Gastrocnemius medialis (tissue), 4 donors: ENCODE measurements around the gene IBSP. TPM values are rescaled to one million over a fixed set of nuclear protein-coding genes. Genes with fewer than 3 reads are reported as not detected.

Experiments used
- ATAC-seq, 2 donors: fragments of 150-250 bp; one replicate each; pipeline ENCODE4 v1.9.1; 2016
- DNase-seq, 2 donors: peaks; one replicate each; pipeline ENCODE4 v3.0.0-alpha.2; 2019
- H3K27ac ChIP-seq, 4 donors: fragments of 200-600 bp; sonication (generic); 1 replicate in 1 of 4; 2 replicates in 3 of 4; pipeline ENCODE4 v1.5.1; 2016 to 2018; ENCODE audit warnings: mild to moderate bottlenecking in 2 of 4, moderate library complexity in 1 of 4
- H3K27me3 ChIP-seq, 3 donors: fragments of 200-600 bp; sonication (generic) in 2 of 3; 1 replicate in 1 of 3; 2 replicates in 2 of 3; pipeline versions ENCODE4 v1.5.1 to v1.6.0; 2016 to 2019; ENCODE audit warnings: mild to moderate bottlenecking in 1 of 3, moderate library complexity in 1 of 3
- H3K36me3 ChIP-seq, 2 donors: fragments of 200-600 bp; sonication (generic) in 1 of 2; one replicate each; pipeline ENCODE4 v1.5.1; 2017 to 2018
- H3K4me1 ChIP-seq, 2 donors: fragments of 200-600 bp; sonication (generic) in 1 of 2; one replicate each; pipeline ENCODE4 v1.5.1; 2016 to 2017; ENCODE audit warnings: mild to moderate bottlenecking in 2 of 2
- H3K4me3 ChIP-seq, 4 donors: fragments of 200-600 bp; sonication (generic) in 3 of 4; 1 replicate in 1 of 4; 2 replicates in 3 of 4; pipeline ENCODE4 v1.5.1; 2016 to 2019; ENCODE audit warnings: mild to moderate bottlenecking in 2 of 4
- H3K9me3 ChIP-seq, 3 donors: fragments of 200-600 bp; sonication (generic) in 2 of 3; 1 replicate in 1 of 3; 2 replicates in 2 of 3; pipeline ENCODE4 v1.5.1; 2016 to 2019
- POLR2A ChIP-seq, 2 donors: fragments of 450-650 bp; IDR thresholded peaks; one replicate each; pipeline ENCODE4 v1.6.1; 2017; ENCODE audit warnings: antibody characterized with exemption in 2 of 2, mild to moderate bottlenecking in 2 of 2, moderate library complexity in 2 of 2
- in situ Hi-C, 4 donors: fragments of 200-750 bp; cut with MboI; loops; one replicate each; pipeline versions ENCODE4 v1.15.0 to v1.8.0; 2017; ENCODE audit warnings: low sequenced_read_pairs in 4 of 4
- intact Hi-C: fragments of 100-400 bp; cut with DNase I; formaldehyde crosslinking; loops from one replicate; pipeline ENCODE4 v1.15.1; 2023; ENCODE audit warnings: low total_unique reads
- total RNA-seq, 4 donors: library from RNA; depleted of rRNA; stranded (reverse); fragments of >200 nt; gene quantifications; one replicate each; pipeline versions ENCODE4 v1.1.0 to v1.2.3, GENCODE V29; 2016
- TF ChIP-seq, protein P1 (sequence below), 5 experiments: fragments of 450-650 bp in 3 of 5; fragments of 200-600 bp in 2 of 5; sonication (generic) in 2 of 5; IDR thresholded peaks in 4 of 5; conservative IDR thresholded peaks in 1 of 5; 1 replicate in 4 of 5; 2 replicates in 1 of 5; pipeline ENCODE4 v1.5.1; 2016 to 2019; ENCODE audit warnings: antibody characterized with exemption in 5 of 5, mild to moderate bottlenecking in 3 of 5, moderate library complexity in 3 of 5

IBSP gene
- total RNA-seq, 4 donors from 2014 or later, result not detected

- Histone ChIP-seq H3K27me3 (no peaks in the 10 kb centered on the region), H3K27ac (no peak overlapping the region), H3K4me1 (no peaks in the 10 kb centered on the region), H3K4me3 (no peak overlapping the region), H3K36me3 (no peaks in the 10 kb centered on the region), H3K9me3 (no peaks in the 10 kb centered on the region)
- no peak for DNase-seq
- TF ChIP-seq, protein P1, sequence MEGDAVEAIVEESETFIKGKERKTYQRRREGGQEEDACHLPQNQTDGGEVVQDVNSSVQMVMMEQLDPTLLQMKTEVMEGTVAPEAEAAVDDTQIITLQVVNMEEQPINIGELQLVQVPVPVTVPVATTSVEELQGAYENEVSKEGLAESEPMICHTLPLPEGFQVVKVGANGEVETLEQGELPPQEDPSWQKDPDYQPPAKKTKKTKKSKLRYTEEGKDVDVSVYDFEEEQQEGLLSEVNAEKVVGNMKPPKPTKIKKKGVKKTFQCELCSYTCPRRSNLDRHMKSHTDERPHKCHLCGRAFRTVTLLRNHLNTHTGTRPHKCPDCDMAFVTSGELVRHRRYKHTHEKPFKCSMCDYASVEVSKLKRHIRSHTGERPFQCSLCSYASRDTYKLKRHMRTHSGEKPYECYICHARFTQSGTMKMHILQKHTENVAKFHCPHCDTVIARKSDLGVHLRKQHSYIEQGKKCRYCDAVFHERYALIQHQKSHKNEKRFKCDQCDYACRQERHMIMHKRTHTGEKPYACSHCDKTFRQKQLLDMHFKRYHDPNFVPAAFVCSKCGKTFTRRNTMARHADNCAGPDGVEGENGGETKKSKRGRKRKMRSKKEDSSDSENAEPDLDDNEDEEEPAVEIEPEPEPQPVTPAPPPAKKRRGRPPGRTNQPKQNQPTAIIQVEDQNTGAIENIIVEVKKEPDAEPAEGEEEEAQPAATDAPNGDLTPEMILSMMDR (IDR thresholded peaks at IDR 0.05 in 4 of 5, conservative IDR thresholded peaks at IDR 0.05 in 1 of 5), result no peak
- TF ChIP-seq POLR2A (IDR thresholded peaks at IDR 0.05), result no peak
- in situ Hi-C loops (loop anchor here (5.0 to 25.0 kb wide), 4 partner anchors 118 to 655 kb away; partner anchors contain the start of genes SPP1 (in 2 of the 4) and PYURF (in 1 of the 4)), intact Hi-C loops (no loop called here)
- no peak for ATAC-seq
These were observed 57.5 kb downstream of the IBSP start for GRCh38 chr4:87856816-87857215.

DNA sequence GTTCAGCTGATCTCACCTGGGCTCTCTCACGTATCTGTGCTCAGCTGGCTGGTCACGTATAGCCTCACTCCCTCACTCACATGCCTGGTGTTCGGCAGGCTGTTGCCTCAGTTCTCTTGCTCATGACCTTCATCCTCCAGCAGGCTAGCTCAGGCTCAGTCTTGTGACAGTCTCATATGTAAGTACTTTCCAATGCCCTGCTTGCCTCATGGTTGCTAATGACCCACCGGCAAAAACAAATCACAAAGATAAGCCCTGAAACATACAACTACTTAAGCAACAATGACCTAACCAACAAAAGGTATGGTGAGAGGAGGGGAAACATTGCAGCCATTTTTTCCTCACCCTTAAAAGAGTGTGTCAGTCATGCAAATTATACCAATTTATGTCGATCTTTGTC is 58.4 kb downstream of the IBSP start:
- Histone ChIP-seq H3K27me3 (no peaks in the 10 kb centered on the region), H3K9me3 (no peaks in the 10 kb centered on the region), H3K4me3 (no peak overlapping the region), H3K27ac (no peak overlapping the region), H3K4me1 (no peaks in the 10 kb centered on the region), H3K36me3 (no peaks in the 10 kb centered on the region)
- DNase-seq (no peak), ATAC-seq (no peak)
- intact Hi-C loops (no loop called here), in situ Hi-C loops (loop anchor here (5.0 to 25.0 kb wide), 4 partner anchors 117 to 655 kb away; partner anchors contain the start of genes SPP1 (in 2 of the 4) and PYURF (in 1 of the 4))
- TF ChIP-seq, protein P1 (IDR thresholded peaks at IDR 0.05 in 4 of 5, conservative IDR thresholded peaks at IDR 0.05 in 1 of 5), result no peak
- no peak for TF ChIP-seq POLR2A (IDR thresholded peaks at IDR 0.05)

Other genes starting within 250 kb of the IBSP start
- gene DSPP, start 191.0 kb upstream of the IBSP start, total RNA-seq, result not detected
- gene DMP1, start 149.3 kb upstream of the IBSP start, total RNA-seq, result under 1 TPM in 1 of 4 donors, not detected in 3; 0.11 TPM
- not detected for gene MEPE, start 33.4 kb downstream of the IBSP start, total RNA-seq
- gene SPP1, start 176.2 kb downstream of the IBSP start, total RNA-seq, result 10 to 100 TPM in 1 of 4 donors, 1 to 10 TPM in 2, not detected in 1; 1.4 to 13.6 (median 6.0) TPM
- 1 to 10 TPM; 4.1 to 7.6 (median 6.2) TPM for gene PKD2, start 208.1 kb downstream of the IBSP start, total RNA-seq